ENCODE results near the gene UBE2H.
A peak's percentile ranks its signal among the peaks of the same experiment; 100 is the strongest.

Gene UBE2H

DNA sequence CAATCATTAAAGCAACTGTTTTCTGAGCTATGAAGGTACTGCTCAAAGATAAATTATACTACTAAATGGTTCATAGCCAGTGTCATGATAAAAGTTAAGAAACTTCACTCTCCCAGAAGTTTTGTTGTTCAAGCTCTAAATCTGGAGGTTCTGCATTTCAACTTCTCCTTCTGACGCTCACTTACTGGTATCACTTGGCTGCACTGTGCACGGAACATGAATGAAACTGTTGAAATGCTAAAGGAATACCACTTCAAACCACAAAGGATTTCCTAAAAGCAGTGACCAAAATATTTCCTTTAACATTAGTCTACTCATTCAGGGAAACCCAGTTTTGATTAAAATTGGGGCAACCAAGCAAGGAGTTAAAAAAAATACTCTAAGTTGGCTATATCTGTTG is 93.6 kb downstream of the UBE2H start:
- Histone ChIP-seq H3K9me2 (replicated peaks; ENCODE audit: insufficient read depth, low read length) (no peaks in the 10 kb centered on the region), H3K79me2 (ENCODE audit: low read length) (peaks cover 99% of the 10 kb centered on the region), H4K20me1 (ENCODE audit: insufficient read depth, low read length) (peaks cover 33% of the 10 kb centered on the region), H3K9me3 (replicated peaks; ENCODE audit: insufficient read depth, low read length) (no peaks in the 10 kb centered on the region), H3K27ac (ENCODE audit: low read length) (no peak overlapping the region), H3K4me2 (ENCODE audit: low read depth, low read length) (peak overlapping the region; percentile 7; the same call in 1 of the 2 replicates), H3K4me3 (ENCODE audit: low read length) (no peak overlapping the region), H3K9ac (ENCODE audit: low read length) (no peak overlapping the region), H2AFZ (ENCODE audit: low read length) (no peak overlapping the region), H3K4me1 (ENCODE audit: low read length) (peaks cover 24% of the 10 kb centered on the region), H3K36me3 (replicated peaks; ENCODE audit: insufficient read depth, low read length) (0 out of 2 replicates have a peak, but pooled peaks cover 6% of the 10 kb centered on the region), H3K27me3 (replicated peaks; ENCODE audit: insufficient read depth, low read length) (no peaks in the 10 kb centered on the region), H3F3A (ENCODE audit: insufficient read depth, low read length) (peaks cover 13% of the 10 kb centered on the region)
- DNase-seq = no peak
- TF ChIP-seq EZH2phosphoT487 (IDR thresholded peaks at IDR 0.05; ENCODE audit: low read length) = no peak
- no peak for TF ChIP-seq CTCF (IDR thresholded peaks at IDR 0.05; ENCODE audit: low read length)
- no peak for TF ChIP-seq EZH2 (optimal IDR thresholded peaks at IDR 0.05; ENCODE audit: low read depth, low read length)

- H3K27ac ChIP-seq (ENCODE audit: low read length) = no peak overlapping the region
These were observed 94.3 kb downstream of the UBE2H start for GRCh38 chr7:129858490-129858889.

GRCh38 chr7:129857313-129857712 is 95.4 kb downstream of the UBE2H start:
- TF ChIP-seq CTCF (IDR thresholded peaks at IDR 0.05; ENCODE audit: low read length) (no peak), EZH2phosphoT487 (IDR thresholded peaks at IDR 0.05; ENCODE audit: low read length) (no peak), EZH2 (optimal IDR thresholded peaks at IDR 0.05; ENCODE audit: low read depth, low read length) (no peak)
- Histone ChIP-seq H3K79me2 (ENCODE audit: low read length) (peaks cover 97% of the 10 kb centered on the region), H3K9me2 (replicated peaks; ENCODE audit: insufficient read depth, low read length) (no peaks in the 10 kb centered on the region), H2AFZ (ENCODE audit: low read length) (no peak overlapping the region), H3K27me3 (replicated peaks; ENCODE audit: insufficient read depth, low read length) (no peaks in the 10 kb centered on the region), H3K9me3 (replicated peaks; ENCODE audit: insufficient read depth, low read length) (no peaks in the 10 kb centered on the region), H3K4me1 (ENCODE audit: low read length) (peaks cover 13% of the 10 kb centered on the region), H3F3A (ENCODE audit: insufficient read depth, low read length) (peaks cover 13% of the 10 kb centered on the region), H3K9ac (ENCODE audit: low read length) (no peak overlapping the region), H3K36me3 (replicated peaks; ENCODE audit: insufficient read depth, low read length) (0 out of 2 replicates have a peak, but pooled peaks cover 6% of the 10 kb centered on the region), H3K4me3 (ENCODE audit: low read length) (no peak overlapping the region), H3K27ac (ENCODE audit: low read length) (no peak overlapping the region), H4K20me1 (ENCODE audit: insufficient read depth, low read length) (peaks cover 21% of the 10 kb centered on the region), H3K4me2 (ENCODE audit: low read depth, low read length) (no peak overlapping the region)
- DNase-seq = no peak

More at GRCh38 chr7:129858490-129858889, 94.3 kb downstream of the UBE2H start:
- H2AFZ ChIP-seq (ENCODE audit: low read length) = no peak overlapping the region
- H3K36me3 ChIP-seq (replicated peaks; ENCODE audit: insufficient read depth, low read length) = 0 out of 2 replicates have a peak, but pooled peaks cover 6% of the 10 kb centered on the region
- peaks cover 98% of the 10 kb centered on the region for H3K79me2 ChIP-seq (ENCODE audit: low read length)
- peaks cover 32% of the 10 kb centered on the region for H4K20me1 ChIP-seq (ENCODE audit: insufficient read depth, low read length)
- H3K4me2 ChIP-seq (ENCODE audit: low read depth, low read length) = no peak overlapping the region
- no peaks in the 10 kb centered on the region for H3K9me2 ChIP-seq (replicated peaks; ENCODE audit: insufficient read depth, low read length)
- peaks cover 13% of the 10 kb centered on the region for H3F3A ChIP-seq (ENCODE audit: insufficient read depth, low read length)
- no peak for DNase-seq
- H3K9ac ChIP-seq (ENCODE audit: low read length) = no peak overlapping the region
- TF ChIP-seq EZH2 (optimal IDR thresholded peaks at IDR 0.05; ENCODE audit: low read depth, low read length) = no peak
- TF ChIP-seq CTCF (IDR thresholded peaks at IDR 0.05; ENCODE audit: low read length) = no peak
- TF ChIP-seq EZH2phosphoT487 (IDR thresholded peaks at IDR 0.05; ENCODE audit: low read length) = no peak
- H3K4me1 ChIP-seq (ENCODE audit: low read length) = peaks cover 23% of the 10 kb centered on the region
- H3K9me3 ChIP-seq (replicated peaks; ENCODE audit: insufficient read depth, low read length) = no peaks in the 10 kb centered on the region
- no peaks in the 10 kb centered on the region for H3K27me3 ChIP-seq (replicated peaks; ENCODE audit: insufficient read depth, low read length)
- H3K4me3 ChIP-seq (ENCODE audit: low read length) = no peak overlapping the region

Data from MM.1S (cell line).